ENCODE measurements around the gene SYPL1. TPM values are rescaled to one million over a fixed set of nuclear protein-coding genes. Genes with fewer than 3 reads are reported as not detected.
A peak's percentile ranks its signal among the peaks of the same experiment; 100 is the strongest.

Gene SYPL1
- total RNA-seq, 1 donor from 2014 or later: 48.8 TPM

- no peaks in the 10 kb centered on the region for H3K4me1 ChIP-seq
- Mint-ChIP-seq H3K4me1 (peaks cover 27% of the 10 kb centered on the region), H3K36me3 (no peaks in the 10 kb centered on the region), H3K4me3 (no peak overlapping the region), H3K27me3 (ENCODE audit: insufficient read depth, low read depth) (peaks cover 11% of the 10 kb centered on the region), H3K27ac (no peak overlapping the region), H3K9me3 (no peaks in the 10 kb centered on the region)
- DNase-seq (ENCODE audit: low spot score): no peak
- no peaks in the 10 kb centered on the region for H3K9me3 ChIP-seq (ENCODE audit: low read depth)
- no peaks in the 10 kb centered on the region for H3K36me3 ChIP-seq
- no peak overlapping the region for H3K27ac ChIP-seq
- H3F3A ChIP-seq (ENCODE audit: low read depth): no peaks in the 10 kb centered on the region
- H3K79me2 ChIP-seq (ENCODE audit: low read depth): no peaks in the 10 kb centered on the region
- H3K4me3 ChIP-seq: no peak overlapping the region
- H2AFZ ChIP-seq (replicated peaks): no peak overlapping the region
- no peak overlapping the region for H3K4me2 ChIP-seq
- no peak for TF ChIP-seq CTCF (IDR thresholded peaks at IDR 0.05)
- TF ChIP-seq EZH2phosphoT487 (IDR thresholded peaks at IDR 0.05): no peak
- TF ChIP-seq EZH2 (IDR thresholded peaks at IDR 0.05): no peak
- H3K9ac ChIP-seq: no peak overlapping the region
- no peaks in the 10 kb centered on the region for H3K27me3 ChIP-seq
- H4K20me1 ChIP-seq (ENCODE audit: low read depth): no peaks in the 10 kb centered on the region
Observed at GRCh38 chr7:106071999-106072714, 40.0 kb downstream of the SYPL1 start.

- no peak overlapping the region for H3K4me2 ChIP-seq
- peaks cover 11% of the 10 kb centered on the region for H3K27me3 Mint-ChIP-seq (ENCODE audit: insufficient read depth, low read depth)
- H4K20me1 ChIP-seq (ENCODE audit: low read depth): no peaks in the 10 kb centered on the region
- no peak overlapping the region for H3K27ac ChIP-seq
- no peaks in the 10 kb centered on the region for H3K9me3 ChIP-seq (ENCODE audit: low read depth)
- H3K27me3 ChIP-seq: no peaks in the 10 kb centered on the region
- H3K4me3 ChIP-seq: no peak overlapping the region
- TF ChIP-seq EZH2 (IDR thresholded peaks at IDR 0.05) (no peak), CTCF (IDR thresholded peaks at IDR 0.05) (no peak), EZH2phosphoT487 (IDR thresholded peaks at IDR 0.05) (no peak)
- H3F3A ChIP-seq (ENCODE audit: low read depth): no peaks in the 10 kb centered on the region
- no peak overlapping the region for H3K27ac Mint-ChIP-seq
- peaks cover under 1% of the 10 kb centered on the region for H3K4me1 ChIP-seq
- no peak overlapping the region for H3K9ac ChIP-seq
- no peak for DNase-seq (ENCODE audit: low spot score)
- no peaks in the 10 kb centered on the region for H3K36me3 ChIP-seq
- H2AFZ ChIP-seq (replicated peaks): peak overlapping the region; percentile 22
- H3K79me2 ChIP-seq (ENCODE audit: low read depth): no peaks in the 10 kb centered on the region
- H3K9me3 Mint-ChIP-seq: no peaks in the 10 kb centered on the region
- H3K4me3 Mint-ChIP-seq: no peak overlapping the region
- no peaks in the 10 kb centered on the region for H3K36me3 Mint-ChIP-seq
- peaks cover 27% of the 10 kb centered on the region for H3K4me1 Mint-ChIP-seq
Observed at GRCh38 chr7:106071356-106071998, 40.6 kb downstream of the SYPL1 start.

- TF ChIP-seq CTCF (IDR thresholded peaks at IDR 0.05) (no peak), EZH2phosphoT487 (IDR thresholded peaks at IDR 0.05) (no peak), EZH2 (IDR thresholded peaks at IDR 0.05) (no peak)
- peaks cover 8% of the 10 kb centered on the region for H3K4me1 ChIP-seq
- H4K20me1 ChIP-seq (ENCODE audit: low read depth): no peaks in the 10 kb centered on the region
- Mint-ChIP-seq H3K36me3 (no peaks in the 10 kb centered on the region), H3K9me3 (no peaks in the 10 kb centered on the region), H3K4me3 (no peak overlapping the region), H3K27ac (no peak overlapping the region), H3K27me3 (ENCODE audit: insufficient read depth, low read depth) (peaks cover 11% of the 10 kb centered on the region), H3K4me1 (peaks cover 27% of the 10 kb centered on the region)
- peaks cover 8% of the 10 kb centered on the region for H3F3A ChIP-seq (ENCODE audit: low read depth)
- no peak for DNase-seq (ENCODE audit: low spot score)
- no peak overlapping the region for H3K4me2 ChIP-seq
- H2AFZ ChIP-seq (replicated peaks): no peak overlapping the region
- H3K9me3 ChIP-seq (ENCODE audit: low read depth): no peaks in the 10 kb centered on the region
- H3K4me3 ChIP-seq: no peak overlapping the region
- no peaks in the 10 kb centered on the region for H3K79me2 ChIP-seq (ENCODE audit: low read depth)
- H3K36me3 ChIP-seq: no peaks in the 10 kb centered on the region
- H3K27me3 ChIP-seq: no peaks in the 10 kb centered on the region
- no peak overlapping the region for H3K27ac ChIP-seq
- H3K9ac ChIP-seq: no peak overlapping the region
Observed at GRCh38 chr7:106070567-106071254, 41.4 kb downstream of the SYPL1 start.
